ENCODE data around the gene USP13. TPM values are rescaled to one million over a fixed set of nuclear protein-coding genes. Genes with fewer than 3 reads are reported as not detected.

Gene USP13
- total RNA-seq, 1 experiment from 2014 or later, result 27.8 TPM

DNA sequence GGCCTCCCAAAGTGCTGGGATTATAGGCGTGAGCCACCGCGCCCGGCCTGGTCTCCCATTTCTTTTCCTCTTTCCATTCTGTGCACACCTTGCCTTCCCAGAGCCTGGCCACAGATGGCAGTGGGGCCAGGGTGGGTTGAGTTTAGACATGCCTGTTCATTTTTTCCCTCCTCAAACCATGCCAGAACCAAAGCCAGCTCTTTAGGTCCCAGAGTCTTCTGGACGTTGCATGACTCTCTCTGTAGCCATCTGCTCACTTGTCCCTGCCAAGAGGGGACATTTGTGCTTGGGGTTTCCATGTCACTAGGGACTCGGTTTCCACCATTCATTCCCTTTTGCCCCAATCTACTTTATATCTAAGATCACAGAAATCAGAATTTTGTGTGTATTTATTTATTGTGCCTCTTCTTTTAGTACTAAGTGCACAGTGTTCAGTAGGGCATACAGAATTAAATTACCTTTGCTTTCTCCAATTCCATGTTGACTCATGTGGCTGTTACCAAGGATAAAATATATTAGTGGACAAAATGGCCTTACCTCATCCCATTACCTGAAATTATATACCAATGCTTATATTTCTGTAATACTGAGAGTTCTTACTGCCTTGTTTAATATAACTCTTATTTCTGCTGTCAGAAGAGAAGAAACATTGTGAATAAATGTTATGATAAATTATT, 49.6 kb downstream of the USP13 start:
- in situ Hi-C loops (cut with HindIII; ENCODE audit: low pct_unique_long_range_greater_than_20kb, low sequenced_read_pairs), result no loop called here
- DNase-seq (ENCODE audit: low read depth, low spot score) (no peak), ATAC-seq (no peak)
- Histone ChIP-seq H3K36me3 (ENCODE audit: control insufficient read depth, insufficient read depth, low read length) (no peaks in the 10 kb centered on the region), H3K27ac (ENCODE audit: low read length) (no peak overlapping the region), H3K4me1 (ENCODE audit: control insufficient read depth, insufficient read depth, low read length) (no peaks in the 10 kb centered on the region), H3K4me3 (ENCODE audit: low read depth in 2 of 2, low read length in 2 of 2) (no peak overlapping the region), H3K9me3 (ENCODE audit: control insufficient read depth, insufficient read depth, low read depth, low read length) (no peaks in the 10 kb centered on the region), H3K27me3 (ENCODE audit: control insufficient read depth, insufficient read depth, low read length) (no peaks in the 10 kb centered on the region)
- no peak for TF ChIP-seq POLR2AphosphoS5 (IDR thresholded peaks at IDR 0.05; ENCODE audit: low read depth, low read length)
- TF ChIP-seq SIN3A (IDR thresholded peaks at IDR 0.05; ENCODE audit: borderline replicate concordance, insufficient read depth, low read depth, low read length), result no peak
- no peak for TF ChIP-seq REST (IDR thresholded peaks at IDR 0.05; ENCODE audit: insufficient read depth in 1 of 2, low read depth in 2 of 2, low read length in 1 of 2)
- TF ChIP-seq, protein P1, sequence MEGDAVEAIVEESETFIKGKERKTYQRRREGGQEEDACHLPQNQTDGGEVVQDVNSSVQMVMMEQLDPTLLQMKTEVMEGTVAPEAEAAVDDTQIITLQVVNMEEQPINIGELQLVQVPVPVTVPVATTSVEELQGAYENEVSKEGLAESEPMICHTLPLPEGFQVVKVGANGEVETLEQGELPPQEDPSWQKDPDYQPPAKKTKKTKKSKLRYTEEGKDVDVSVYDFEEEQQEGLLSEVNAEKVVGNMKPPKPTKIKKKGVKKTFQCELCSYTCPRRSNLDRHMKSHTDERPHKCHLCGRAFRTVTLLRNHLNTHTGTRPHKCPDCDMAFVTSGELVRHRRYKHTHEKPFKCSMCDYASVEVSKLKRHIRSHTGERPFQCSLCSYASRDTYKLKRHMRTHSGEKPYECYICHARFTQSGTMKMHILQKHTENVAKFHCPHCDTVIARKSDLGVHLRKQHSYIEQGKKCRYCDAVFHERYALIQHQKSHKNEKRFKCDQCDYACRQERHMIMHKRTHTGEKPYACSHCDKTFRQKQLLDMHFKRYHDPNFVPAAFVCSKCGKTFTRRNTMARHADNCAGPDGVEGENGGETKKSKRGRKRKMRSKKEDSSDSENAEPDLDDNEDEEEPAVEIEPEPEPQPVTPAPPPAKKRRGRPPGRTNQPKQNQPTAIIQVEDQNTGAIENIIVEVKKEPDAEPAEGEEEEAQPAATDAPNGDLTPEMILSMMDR (IDR thresholded peaks at IDR 0.05), result no peak
- no peak for TF ChIP-seq TCF7L2 (IDR thresholded peaks at IDR 0.05; ENCODE audit: low read depth, low read length)
- ChIA-PET POLR2A (no interaction called here), CTCF (no interaction called here)
- no TSS peak for BruUV-seq (replicated peaks)
- intact Hi-C loops (cut with micrococcal nuclease; ENCODE audit: unreplicated experiment), result no loop called here

DNA sequence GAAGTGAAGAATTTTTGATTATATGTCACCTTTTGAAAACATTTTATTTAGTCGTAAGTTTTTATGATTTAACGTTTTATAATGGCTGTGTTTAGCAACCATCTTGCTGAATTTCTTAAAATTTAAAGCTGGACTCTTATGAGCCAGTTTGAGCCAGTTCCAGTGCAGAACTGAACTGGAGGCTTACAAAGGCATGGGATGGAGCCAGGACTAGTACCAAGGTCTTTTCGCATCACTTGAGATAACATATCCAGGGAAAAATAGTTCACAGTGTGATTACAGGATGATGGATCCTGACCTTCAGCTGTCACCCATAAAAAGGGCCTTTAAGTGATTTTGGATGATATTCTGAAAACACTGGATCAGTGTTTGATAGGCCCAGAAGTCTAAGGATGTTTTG, 51.0 kb downstream of the USP13 start:
- Histone ChIP-seq H3K27ac (ENCODE audit: low read length) (no peak overlapping the region), H3K36me3 (ENCODE audit: control insufficient read depth, insufficient read depth, low read length) (no peaks in the 10 kb centered on the region), H3K4me3 (ENCODE audit: low read depth in 2 of 2, low read length in 2 of 2) (no peak overlapping the region), H3K27me3 (ENCODE audit: control insufficient read depth, insufficient read depth, low read length) (no peaks in the 10 kb centered on the region), H3K4me1 (ENCODE audit: control insufficient read depth, insufficient read depth, low read length) (no peaks in the 10 kb centered on the region), H3K9me3 (ENCODE audit: control insufficient read depth, insufficient read depth, low read depth, low read length) (no peaks in the 10 kb centered on the region)
- no TSS peak for BruUV-seq (replicated peaks)
- intact Hi-C loops (cut with micrococcal nuclease; ENCODE audit: unreplicated experiment), result no loop called here
- ChIA-PET POLR2A (no interaction called here), CTCF (no interaction called here)
- no peak for DNase-seq (ENCODE audit: low read depth, low spot score)
- TF ChIP-seq, protein P1 (IDR thresholded peaks at IDR 0.05), result no peak
- TF ChIP-seq SIN3A (IDR thresholded peaks at IDR 0.05; ENCODE audit: borderline replicate concordance, insufficient read depth, low read depth, low read length) (no peak), POLR2AphosphoS5 (IDR thresholded peaks at IDR 0.05; ENCODE audit: low read depth, low read length) (no peak), REST (IDR thresholded peaks at IDR 0.05; ENCODE audit: insufficient read depth in 1 of 2, low read depth in 2 of 2, low read length in 1 of 2) (no peak), TCF7L2 (IDR thresholded peaks at IDR 0.05; ENCODE audit: low read depth, low read length) (no peak)
- ATAC-seq, result no peak
- in situ Hi-C loops (cut with HindIII; ENCODE audit: low pct_unique_long_range_greater_than_20kb, low sequenced_read_pairs), result no loop called here
